Kidney capillary endothelial cell (primary cell): Measurements from ENCODE around the gene DAB2.
A peak's percentile ranks its signal among the peaks of the same experiment; 100 is the strongest.

Experiments
- DNase-seq: peaks from one replicate; pipeline ENCODE4 v3.0.0-alpha.2; 2018; ENCODE audit warnings: low spot score

DAB2 gene

GRCh38 chr5:39447968-39448367 lies 23.2 kb upstream of the DAB2 start:
- DNase-seq, result peak; percentile 78

GRCh38 chr5:39447059-39447458 lies 22.3 kb upstream of the DAB2 start:
- no peak for DNase-seq

GRCh38 chr5:39446231-39446630 lies 21.5 kb upstream of the DAB2 start:
- no peak for DNase-seq

GRCh38 chr5:39443911-39444310 lies 19.1 kb upstream of the DAB2 start:
- no peak for DNase-seq

- no peak for DNase-seq
Measured at GRCh38 chr5:39442991-39443390, 18.2 kb upstream of the DAB2 start.

GRCh38 chr5:39441838-39442237 lies 17.1 kb upstream of the DAB2 start:
- no peak for DNase-seq

- DNase-seq, result no peak
Measured at GRCh38 chr5:39440958-39441624, 16.3 kb upstream of the DAB2 start.

GRCh38 chr5:39440192-39440957 lies 15.6 kb upstream of the DAB2 start:
- DNase-seq, result no peak

- DNase-seq, result no peak
Measured at GRCh38 chr5:39439582-39440162, 14.9 kb upstream of the DAB2 start.

- no peak for DNase-seq
Measured at GRCh38 chr5:39437467-39437866, 12.7 kb upstream of the DAB2 start.

- DNase-seq, result no peak
Measured at GRCh38 chr5:39433848-39434247, 9.1 kb upstream of the DAB2 start.

- no peak for DNase-seq
Measured at GRCh38 chr5:39432696-39433530, 8.1 kb upstream of the DAB2 start.

GRCh38 chr5:39430461-39430860 lies 5.7 kb upstream of the DAB2 start:
- DNase-seq, result no peak

GRCh38 chr5:39428640-39429039 lies 3.9 kb upstream of the DAB2 start:
- DNase-seq, result peak; percentile 55

- DNase-seq, result no peak
Measured at GRCh38 chr5:39427633-39428032, 2.9 kb upstream of the DAB2 start.

GRCh38 chr5:39427229-39427628 lies 2.4 kb upstream of the DAB2 start:
- peak; percentile 38 for DNase-seq

- no peak for DNase-seq
Measured at GRCh38 chr5:39426746-39427105, 1.9 kb upstream of the DAB2 start.

- peak; percentile 42 for DNase-seq
Measured at GRCh38 chr5:39426051-39426745, 1.4 kb upstream of the DAB2 start.

- DNase-seq, result no peak
Measured at GRCh38 chr5:39423331-39423751, 1.4 kb downstream of the DAB2 start.

- peak; percentile 27 for DNase-seq
Measured at GRCh38 chr5:39422728-39423285, 2.0 kb downstream of the DAB2 start.

- no peak for DNase-seq
Measured at GRCh38 chr5:39422036-39422606, 2.7 kb downstream of the DAB2 start.
